H7 (cell line): Measurements from ENCODE around the gene SP110. TPM values are rescaled to one million over a fixed set of nuclear protein-coding genes. Genes with fewer than 3 reads are reported as not detected.
"Not testable (repeated sequence)": the region's sequence is repeated elsewhere in the genome, so short reads cannot be mapped to it uniquely, and the experiment has no call there.

ENCODE experiments used
- DNase-seq: peaks from one replicate; pipeline ENCODE4 v3.0.0; 2012
- H3K27me3 ChIP-seq: 2 replicates; pipeline ENCODE4 v1.6.0; 2011; ENCODE audit warnings: mild to moderate bottlenecking, low read length; ENCODE audit not compliant: control insufficient read depth, insufficient read depth
- H3K36me3 ChIP-seq: replicated peaks from 2 replicates; pipeline ENCODE4 v1.5.1; 2011; ENCODE audit warnings: low read length; ENCODE audit not compliant: control insufficient read depth, insufficient read depth
- H3K4me3 ChIP-seq: 2 replicates; pipeline ENCODE4 v1.5.1; 2011; ENCODE audit warnings: low read depth, mild to moderate bottlenecking, control low read depth, low read length, moderate library complexity; ENCODE audit not compliant: insufficient read depth
- total RNA-seq: library from RNA; depleted of rRNA; stranded (reverse); fragments of >200 nt; shearing (Covaris generic); gene quantifications from 2 replicates; pipeline ENCODE4 v1.2.3, GENCODE V29; 2014; rRNA removed

Gene SP110
- total RNA-seq, 1 experiment from 2014 or later: 1.8 TPM

DNA sequence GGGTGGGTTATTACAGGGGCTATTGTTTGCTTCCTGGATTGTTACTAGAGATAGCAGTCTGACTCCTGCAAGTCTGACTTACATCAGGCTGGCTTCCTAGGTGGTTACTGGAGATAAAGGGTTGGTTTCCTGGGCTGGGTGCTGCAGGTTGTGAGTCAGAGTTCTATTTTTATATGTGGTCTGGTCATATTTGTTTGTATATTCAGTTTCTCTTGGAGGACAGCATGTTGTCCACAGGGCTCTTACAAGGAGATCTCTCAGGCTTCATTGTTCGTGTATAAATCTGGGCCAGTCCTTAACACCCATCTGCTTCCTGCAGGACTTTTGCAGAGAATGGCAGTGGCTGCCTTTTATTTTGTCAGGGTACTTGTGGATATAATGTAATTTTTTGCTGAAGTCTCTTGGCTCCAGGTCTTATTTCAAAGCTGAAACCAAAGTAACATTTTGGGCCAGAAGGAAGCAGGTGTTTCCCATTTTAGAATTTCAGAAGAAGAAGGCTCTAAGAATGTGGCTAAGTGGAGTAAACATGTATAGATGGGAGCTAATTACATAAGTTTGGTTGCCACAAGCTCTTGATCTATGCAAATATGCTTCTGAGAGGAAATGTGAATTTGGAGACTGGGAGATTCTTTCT lies 85.2 kb downstream of the SP110 start:
- Histone ChIP-seq H3K36me3 (no peaks in the 10 kb centered on the region), H3K4me3 (no peak overlapping the region), H3K27me3 (no peaks in the 10 kb centered on the region)
- DNase-seq: no peak

DNA sequence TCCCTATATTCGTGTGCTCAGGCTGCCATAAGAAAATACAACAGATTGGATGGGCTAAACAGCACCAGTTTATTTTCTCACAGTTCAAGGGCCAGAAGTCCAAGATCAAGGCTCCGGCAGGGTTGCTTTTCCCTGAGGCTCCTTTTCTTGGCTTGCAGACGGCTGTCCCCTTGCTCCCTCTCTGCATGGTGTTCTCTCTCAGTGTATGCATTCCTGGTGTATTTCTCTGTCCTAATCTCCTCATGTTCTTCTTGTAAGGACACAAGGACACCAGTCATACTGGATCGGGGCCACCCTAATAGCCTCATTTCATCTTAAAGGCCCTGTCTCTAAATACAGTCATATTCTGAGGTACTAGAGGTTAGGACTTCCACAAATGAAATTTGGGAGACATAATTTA lies 88.4 kb downstream of the SP110 start:
- Histone ChIP-seq H3K27me3 (no peaks in the 10 kb centered on the region), H3K36me3 (no peaks in the 10 kb centered on the region), H3K4me3 (no peak overlapping the region)
- no peak for DNase-seq

DNA sequence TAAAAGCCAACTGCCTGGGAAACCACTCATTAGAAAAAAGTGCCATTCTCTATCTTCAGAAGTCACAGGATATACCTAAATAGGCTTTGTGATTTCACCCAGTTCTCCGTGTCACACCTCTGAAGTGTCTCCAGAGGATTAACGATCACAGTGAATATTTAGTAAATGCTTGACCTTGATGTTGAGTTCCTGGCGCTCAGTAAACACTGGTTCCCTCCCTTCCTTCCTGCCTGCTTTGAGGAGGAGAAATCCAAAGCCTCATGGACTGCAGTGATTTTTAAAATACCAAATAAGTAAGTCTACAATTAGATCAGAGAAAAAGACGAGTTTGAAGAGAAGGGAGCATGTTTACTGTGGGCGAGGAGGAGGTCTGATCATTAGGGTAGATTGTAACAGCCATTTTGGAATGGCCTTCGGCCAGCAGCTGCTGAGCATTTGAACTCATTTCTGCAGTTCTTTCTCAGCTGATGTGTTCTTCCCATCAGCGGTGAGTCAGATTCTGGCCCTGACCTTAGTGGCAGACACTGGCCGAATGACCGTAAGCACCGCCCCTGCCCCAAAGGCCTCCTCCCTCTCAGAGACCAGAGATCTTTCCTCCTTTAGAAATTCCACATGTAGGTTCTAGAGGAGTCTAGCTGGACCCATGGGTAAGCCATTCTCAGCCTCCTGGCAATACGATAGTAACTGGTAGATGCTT lies 89.0 kb downstream of the SP110 start:
- Histone ChIP-seq H3K27me3 (no peaks in the 10 kb centered on the region), H3K4me3 (no peak overlapping the region), H3K36me3 (no peaks in the 10 kb centered on the region)
- DNase-seq: no peak

DNA sequence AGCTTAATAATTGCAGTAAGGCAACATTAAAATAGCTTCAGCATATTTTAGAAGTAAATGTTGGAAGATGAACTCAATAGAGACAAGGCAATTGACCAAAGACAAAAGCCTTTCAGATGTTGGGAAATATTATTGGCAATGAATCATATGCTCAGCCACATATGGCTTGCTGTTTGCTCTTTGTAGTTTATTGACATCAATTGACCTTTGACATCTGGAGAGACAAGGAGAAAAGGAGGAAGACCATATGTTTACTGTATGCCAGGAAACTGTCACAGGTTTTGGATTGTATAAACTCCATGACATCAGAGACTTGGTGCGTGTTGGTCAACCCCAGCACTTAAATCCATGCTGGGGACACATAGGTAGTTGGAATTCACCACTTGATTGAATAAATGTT lies 90.4 kb downstream of the SP110 start:
- Histone ChIP-seq H3K27me3 (no peaks in the 10 kb centered on the region), H3K4me3 (no peak overlapping the region), H3K36me3 (no peaks in the 10 kb centered on the region)
- DNase-seq: no peak

DNA sequence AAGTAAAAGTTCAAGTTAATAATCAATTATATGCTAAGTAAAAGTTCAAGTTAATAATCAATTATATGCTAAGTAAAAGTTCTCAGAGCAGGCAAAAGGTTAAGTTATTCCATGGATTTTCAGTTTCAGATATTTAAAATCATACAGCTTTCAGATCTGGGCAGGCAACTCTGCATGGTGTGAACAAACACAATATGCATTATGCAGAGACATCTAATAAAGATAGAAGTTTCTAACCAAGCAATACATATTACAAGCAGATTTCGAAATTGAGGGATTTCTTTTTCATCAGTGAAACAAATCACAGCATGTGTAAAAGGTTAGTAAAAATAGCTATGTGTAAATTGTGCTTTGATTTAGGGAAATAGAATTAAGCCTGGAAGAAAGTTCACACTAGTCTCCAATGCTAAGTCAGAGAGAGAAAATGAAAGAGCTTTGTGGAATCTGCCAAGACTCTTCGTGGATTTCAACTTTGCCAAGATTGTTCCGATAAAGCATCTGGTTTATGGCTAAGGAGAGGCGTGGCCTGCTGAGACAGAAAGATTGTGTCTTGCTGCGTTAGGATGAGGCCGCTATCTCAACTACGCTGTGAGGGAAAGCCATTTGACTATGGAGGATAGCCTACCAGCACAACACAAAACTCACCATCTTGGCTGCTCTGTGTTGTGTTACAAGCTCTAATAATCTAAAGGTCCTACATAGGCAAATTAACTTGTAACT lies 91.0 kb downstream of the SP110 start:
- no peak for DNase-seq
- no peaks in the 10 kb centered on the region for H3K36me3 ChIP-seq
- no peaks in the 10 kb centered on the region for H3K27me3 ChIP-seq
- H3K4me3 ChIP-seq: no peak overlapping the region

DNA sequence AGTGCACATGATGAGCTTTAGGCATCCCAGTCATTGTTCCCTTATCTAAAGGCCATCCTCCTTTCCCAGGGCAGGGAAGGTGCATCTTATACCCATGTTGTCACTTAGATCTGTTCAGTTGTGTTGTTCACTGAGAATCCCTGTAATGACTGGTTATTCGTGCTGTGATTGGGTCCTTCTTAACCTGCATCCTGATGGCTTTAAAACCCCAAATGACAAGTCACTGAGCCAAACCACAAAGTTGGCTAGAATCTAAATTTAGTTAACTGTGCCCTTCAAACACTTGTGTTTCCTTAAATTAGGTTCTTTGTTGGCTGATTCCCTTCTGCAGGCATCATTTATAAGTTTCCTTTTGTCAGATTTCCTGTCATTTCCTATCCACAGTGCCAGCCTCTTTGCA lies 92.6 kb downstream of the SP110 start:
- no peak for DNase-seq

DNA sequence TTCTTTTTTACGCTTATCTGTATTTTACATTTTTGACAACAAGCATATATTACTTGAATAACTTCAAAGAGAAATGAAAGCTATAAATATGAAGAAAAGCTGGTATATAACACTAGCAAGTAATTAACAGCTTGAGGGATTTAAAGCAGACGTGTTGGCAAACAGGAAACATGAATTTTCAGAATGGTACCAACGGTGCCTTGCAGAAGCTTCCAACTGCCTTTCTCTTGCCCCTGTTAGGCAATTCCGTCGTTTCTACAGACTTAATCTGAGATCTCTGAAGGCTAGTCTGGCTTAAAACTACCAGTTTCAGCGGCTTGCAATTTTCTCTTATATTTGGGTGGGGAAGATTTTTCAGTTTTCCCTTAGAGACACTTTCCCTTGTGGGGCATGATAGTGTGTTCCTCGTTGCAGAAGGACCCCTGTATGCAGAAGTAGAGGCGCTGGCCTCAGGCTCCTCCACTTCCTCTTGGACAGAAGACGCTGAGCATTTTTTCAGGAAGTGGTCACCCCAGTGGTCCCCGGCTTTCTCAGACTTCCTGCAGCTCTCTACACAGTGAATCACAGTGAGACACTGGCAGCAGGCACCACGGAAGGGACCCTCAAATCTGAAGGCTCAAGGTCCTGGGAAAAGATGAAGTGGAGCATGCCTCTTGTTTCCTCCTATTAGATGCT lies 94.9 kb downstream of the SP110 start:
- Histone ChIP-seq H3K36me3 (no peaks in the 10 kb centered on the region), H3K4me3 (no peak overlapping the region), H3K27me3 (no peaks in the 10 kb centered on the region)
- no peak for DNase-seq

More for the DNA sequence above, 92.6 kb downstream of the SP110 start:
- H3K27me3 ChIP-seq: no peaks in the 10 kb centered on the region
- no peak overlapping the region for H3K4me3 ChIP-seq
- H3K36me3 ChIP-seq: no peaks in the 10 kb centered on the region

DNA sequence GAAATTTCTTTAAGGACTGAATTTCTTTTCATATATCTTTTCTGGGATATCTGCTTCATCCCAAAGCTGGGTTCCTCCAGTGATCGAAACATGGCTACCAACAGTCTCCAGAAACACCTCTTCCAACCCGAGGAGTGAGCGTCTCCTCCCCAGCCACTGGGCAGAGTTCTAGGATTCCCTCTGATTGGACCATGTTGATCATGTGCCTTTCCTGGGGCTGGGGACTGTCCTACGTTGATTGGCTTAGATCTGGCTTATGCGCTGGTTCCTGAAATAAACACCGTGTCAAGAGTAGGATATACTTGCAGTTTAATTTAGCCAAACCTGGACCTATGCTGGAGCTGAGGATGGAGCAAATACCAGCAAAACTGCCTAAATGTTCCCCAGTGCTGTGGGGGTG lies 95.5 kb downstream of the SP110 start:
- no peak overlapping the region for H3K4me3 ChIP-seq
- no peaks in the 10 kb centered on the region for H3K27me3 ChIP-seq
- DNase-seq: no peak
- H3K36me3 ChIP-seq: no peaks in the 10 kb centered on the region

DNA sequence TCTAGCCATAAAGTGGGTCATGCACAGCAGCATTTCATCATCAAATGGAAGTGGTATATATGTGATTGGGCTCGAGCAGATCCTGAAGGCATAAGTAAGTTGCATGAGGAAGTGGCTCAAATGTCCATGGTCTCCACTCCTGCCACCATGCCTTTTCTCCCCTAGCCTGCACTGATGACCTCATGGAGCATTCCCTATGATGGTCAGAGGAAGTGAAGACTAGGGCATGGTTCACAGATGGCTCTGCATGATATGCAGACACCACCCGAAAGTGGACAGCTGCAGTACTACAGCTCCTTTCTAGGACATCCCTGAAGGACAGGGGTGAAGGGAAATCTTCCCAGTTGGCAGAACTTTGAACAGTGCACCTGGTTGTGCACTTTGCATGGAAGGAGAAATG lies 99.4 kb downstream of the SP110 start:
- not testable (repeated sequence) for H3K27me3 ChIP-seq, H3K4me3 ChIP-seq, DNase-seq, H3K36me3 ChIP-seq

DNA sequence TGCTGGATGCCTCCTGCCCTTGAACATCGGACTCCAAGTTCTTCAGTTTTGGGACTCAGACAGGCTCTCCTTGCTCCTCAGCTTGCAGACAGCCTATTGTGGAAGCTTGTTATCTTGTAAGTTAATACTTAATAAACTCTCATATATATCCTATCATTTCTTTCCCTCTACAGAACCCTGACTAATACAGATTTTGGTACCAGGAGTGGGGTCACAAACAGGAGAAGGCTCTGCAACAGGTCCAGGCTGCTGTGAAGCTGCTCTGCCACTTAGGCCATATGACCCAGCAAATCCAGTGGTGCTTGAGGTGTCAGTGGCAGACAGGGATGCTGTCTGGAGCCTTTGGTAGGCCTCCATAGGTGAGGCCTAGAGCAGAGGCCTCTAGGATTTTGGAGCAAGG lies 100.0 kb downstream of the SP110 start:
- not testable (repeated sequence) for H3K4me3 ChIP-seq, H3K27me3 ChIP-seq, DNase-seq, H3K36me3 ChIP-seq

Other genes with a start within 250 kb of the SP110 start
- gene SLC16A14, start 151.1 kb downstream of the SP110 start, total RNA-seq: 1.3 and 2.1 TPM in 2 replicates
- 0.55 TPM in 1 of 2 replicates, not detected in the other for gene SP140, start 5.8 kb upstream of the SP110 start, total RNA-seq
- 6.0 and 6.5 TPM in 2 replicates for gene SP140L, start 107.2 kb upstream of the SP110 start, total RNA-seq
- 0.15 TPM in 1 of 2 replicates, not detected in the other for gene SP100, start 196.2 kb upstream of the SP110 start, total RNA-seq